GM19395 (cell line): ENCODE data around the gene CATSPER4.

Source experiments
- ATAC-seq: cut with Tn5 transposase; IDR thresholded peaks from one replicate; pipeline ENCODE4 v1.9.1; 2021; ENCODE audit warnings: mild to moderate bottlenecking, moderate library complexity; ENCODE audit not compliant: unreplicated experiment

The CATSPER4 gene

DNA sequence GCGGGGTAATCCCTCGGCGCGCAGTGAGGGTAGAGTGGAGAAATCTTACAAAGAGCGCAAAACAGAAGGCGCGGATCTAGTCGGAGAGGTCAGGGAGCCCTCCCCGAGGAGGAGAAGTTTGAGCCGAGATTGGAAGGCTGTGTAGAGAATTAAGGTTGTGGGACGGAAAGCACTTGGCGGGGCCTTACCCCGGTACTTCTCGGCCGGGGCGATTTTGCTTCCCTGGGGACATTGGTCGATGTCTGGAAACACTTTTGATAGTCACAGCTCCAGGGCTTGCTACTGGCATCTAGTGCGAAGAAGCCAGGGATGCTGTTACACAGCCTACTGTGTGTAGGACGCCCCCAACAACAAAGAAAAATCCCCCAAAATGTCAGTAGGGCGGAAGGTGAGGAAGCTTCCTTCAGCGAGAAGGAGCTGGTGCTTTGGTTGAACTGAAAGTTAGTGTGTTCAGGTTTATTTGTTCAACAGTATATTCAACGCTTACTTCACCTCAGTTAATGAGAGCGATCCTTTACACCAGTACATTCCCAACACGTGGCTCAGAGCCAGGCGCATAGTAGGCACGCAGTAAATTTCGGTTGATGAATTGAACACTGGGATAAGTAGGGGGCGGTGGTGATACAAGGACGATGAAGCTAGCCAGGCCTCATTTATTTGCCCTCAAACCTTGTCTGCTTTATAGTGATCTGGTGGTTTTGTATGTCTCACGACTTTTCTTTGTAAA lies 44.4 kb downstream of the CATSPER4 start:
- ATAC-seq: peak; percentile 14

DNA sequence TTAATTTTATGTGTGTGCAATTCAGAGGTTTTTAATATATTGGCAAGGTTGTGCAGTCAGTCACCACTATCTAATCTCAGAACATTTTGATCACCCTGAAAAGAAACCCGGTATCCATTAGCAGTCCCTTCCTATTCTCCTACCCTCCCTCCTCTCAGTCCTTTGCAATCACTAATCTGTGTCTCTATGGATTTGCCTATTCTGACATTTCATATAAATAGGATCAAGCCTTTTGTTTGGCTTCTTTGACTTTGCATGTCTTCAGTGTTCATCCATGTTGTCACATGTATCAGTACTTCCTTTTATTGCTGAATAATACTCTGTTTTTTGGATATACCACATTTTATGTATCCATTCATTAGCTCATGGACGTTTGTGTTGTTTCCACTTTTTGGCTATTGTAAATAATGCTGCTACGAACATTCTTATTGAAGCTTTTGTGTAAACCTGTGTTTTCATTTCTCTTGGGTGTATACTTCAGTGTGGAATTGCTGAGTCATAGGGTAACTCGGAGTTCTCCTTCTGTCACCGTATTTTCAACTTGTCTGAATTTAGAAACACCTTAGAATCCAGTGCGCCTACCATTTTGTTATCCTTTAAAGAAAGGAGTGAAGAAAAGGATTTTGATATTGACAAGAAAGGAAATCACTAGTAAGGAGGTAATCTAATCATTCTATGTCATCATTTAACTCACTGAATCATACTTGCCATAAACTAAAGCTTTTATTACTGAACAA lies 47.0 kb downstream of the CATSPER4 start:
- no peak for ATAC-seq

DNA sequence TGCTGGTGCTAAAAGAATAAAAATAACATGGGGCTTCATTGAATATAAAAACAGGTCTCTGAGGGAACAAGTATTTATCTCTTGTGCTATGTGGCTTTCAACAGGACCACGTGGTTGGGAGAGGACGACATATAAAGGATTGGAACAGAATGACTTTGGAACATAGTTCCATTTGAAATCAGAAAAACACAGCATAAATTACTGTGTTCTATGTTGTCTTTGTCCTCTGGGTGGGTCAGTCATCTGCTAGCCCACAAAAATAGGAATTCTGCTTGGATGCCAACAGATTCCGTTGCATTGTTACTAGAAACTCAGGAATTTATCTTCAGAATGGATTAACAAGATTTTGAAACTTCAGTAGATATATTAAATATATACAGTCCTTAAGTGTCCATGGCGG lies 49.5 kb downstream of the CATSPER4 start:
- no peak for ATAC-seq
